HG03066 (cell line): ENCODE data around the gene AMPD3.

Experiments
- ATAC-seq: cut with Tn5 transposase; IDR thresholded peaks from one replicate; pipeline ENCODE4 v1.9.1; 2021; ENCODE audit warnings: low read depth; ENCODE audit not compliant: unreplicated experiment

The AMPD3 gene

GRCh38 chr11:10500757-10501684, 46.0 kb downstream of the AMPD3 start:
- ATAC-seq = no peak

- no peak for ATAC-seq
Observed at GRCh38 chr11:10502065-10502680, 47.1 kb downstream of the AMPD3 start.

DNA sequence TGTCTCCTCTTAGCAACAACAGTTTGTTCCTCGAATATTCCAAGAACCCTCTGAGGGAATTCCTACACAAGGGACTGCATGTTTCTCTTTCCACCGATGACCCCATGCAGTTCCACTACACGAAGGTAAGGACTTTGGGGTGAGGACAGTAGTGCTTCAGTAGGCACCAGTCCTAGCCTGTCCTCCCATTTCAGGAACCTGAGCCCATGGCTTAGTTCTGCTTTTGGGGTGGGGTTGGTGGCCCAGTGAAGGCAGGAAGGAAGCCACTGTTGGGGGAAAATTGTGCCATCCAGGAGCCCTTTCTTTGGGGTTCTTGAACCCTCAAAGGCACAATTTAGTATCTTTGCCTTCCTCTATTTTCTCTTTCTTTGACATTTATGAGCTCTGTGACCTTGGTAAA, 47.7 kb downstream of the AMPD3 start:
- no peak for ATAC-seq

GRCh38 chr11:10503221-10503620, 48.2 kb downstream of the AMPD3 start:
- no peak for ATAC-seq

DNA sequence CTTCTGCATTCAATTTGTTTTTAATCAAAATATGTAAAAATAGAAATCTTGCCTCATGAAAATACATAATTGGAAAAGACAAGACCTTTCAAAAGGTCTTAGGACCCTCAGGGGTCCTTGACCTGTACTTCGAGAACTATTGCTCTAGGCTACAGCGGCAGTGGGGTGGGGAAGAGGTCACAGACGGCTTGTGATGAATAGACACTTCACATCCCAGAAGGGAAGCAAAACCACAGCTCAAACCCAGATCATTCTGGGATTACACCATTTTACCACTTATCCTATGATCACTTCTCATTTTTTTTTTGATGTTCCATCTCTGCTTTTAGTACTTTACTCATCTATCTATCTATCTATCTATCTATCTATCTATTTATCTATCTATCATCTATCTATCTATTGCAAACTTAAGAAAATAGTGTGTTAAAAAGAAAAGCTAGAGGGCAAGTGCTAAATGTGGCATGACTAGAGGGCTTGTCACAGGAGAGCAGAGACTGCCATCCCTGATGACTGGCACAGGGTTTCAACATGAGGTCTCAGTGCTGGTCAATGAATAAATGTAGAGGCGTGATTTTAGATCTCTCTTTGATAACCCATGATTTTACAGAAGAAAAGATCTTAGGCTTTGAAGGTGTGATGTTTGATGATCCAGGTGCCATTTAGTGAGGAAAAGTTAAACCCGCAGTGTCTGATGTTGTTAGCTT, 48.9 kb downstream of the AMPD3 start:
- no peak for ATAC-seq

DNA sequence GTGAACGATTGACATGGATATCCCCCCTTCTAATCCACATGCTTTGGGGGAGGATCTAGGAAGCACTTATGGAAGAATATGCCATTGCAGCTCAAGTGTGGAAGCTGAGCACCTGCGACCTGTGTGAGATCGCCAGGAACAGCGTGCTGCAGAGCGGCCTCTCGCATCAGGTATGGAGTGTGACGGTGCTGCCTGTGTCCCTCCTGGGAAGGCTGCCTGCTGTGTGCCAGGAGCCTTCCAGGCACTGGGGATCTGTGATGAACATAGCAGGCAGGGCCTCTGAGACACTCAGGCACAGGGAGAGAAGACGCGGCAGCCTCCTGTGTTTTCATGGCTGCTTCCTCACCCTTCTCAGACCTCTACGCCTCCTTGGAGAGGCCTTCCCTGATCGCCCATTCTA, 49.4 kb downstream of the AMPD3 start:
- no peak for ATAC-seq

DNA sequence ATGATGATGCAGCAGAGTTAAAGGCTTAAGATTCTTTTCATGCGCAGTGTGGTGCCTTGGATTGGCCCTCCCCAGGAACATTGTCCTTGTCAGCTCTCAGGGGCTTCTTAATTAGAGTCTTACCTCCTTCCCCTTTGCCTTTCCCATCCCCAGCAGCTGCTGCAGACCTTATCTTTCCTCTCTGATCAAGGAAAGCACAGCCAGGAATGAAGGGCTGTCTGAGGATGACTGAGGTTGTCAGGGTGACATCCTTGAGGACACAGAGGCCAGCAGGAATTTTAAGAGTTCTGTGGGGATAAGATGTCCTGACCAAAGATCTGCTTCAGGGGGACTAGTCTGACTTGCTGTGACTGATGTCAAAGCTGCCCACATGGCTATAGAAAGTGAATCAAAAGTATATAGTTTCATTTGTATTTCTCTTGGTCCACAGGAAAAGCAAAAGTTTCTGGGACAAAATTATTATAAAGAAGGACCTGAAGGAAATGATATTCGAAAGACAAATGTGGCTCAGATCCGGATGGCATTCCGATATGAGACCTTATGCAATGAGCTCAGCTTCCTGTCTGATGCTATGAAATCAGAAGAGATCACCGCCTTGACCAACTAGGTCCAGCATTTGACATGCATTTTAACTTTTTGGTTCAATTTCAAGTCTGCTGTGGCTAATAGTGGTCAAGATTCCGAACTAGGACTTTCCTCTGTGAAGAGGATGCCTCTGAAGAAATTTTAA, 50.4 kb downstream of the AMPD3 start:
- no peak for ATAC-seq

GRCh38 chr11:10506008-10506370, 50.9 kb downstream of the AMPD3 start:
- no peak for ATAC-seq

DNA sequence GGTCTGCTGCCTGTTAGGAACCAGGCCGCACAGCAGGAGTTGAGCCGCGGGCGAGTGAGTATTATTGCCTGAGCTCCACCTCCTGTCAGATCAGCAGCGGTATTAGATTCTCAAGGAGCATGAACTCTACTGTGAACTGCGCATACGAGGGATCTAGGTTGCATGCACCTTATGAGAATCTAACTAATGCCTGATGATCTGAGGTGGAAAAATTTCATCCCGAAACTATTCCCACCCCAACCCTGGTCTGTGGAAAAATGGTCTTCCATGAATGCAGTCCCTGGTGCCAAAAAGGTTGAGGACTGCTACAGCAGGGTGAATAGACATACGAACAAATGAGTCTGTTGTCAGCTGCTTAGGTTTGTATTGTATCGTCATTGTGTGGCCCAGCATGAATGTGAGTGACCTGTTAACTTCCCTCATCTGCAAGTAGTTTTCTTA, 56.1 kb downstream of the AMPD3 start:
- no peak for ATAC-seq

DNA sequence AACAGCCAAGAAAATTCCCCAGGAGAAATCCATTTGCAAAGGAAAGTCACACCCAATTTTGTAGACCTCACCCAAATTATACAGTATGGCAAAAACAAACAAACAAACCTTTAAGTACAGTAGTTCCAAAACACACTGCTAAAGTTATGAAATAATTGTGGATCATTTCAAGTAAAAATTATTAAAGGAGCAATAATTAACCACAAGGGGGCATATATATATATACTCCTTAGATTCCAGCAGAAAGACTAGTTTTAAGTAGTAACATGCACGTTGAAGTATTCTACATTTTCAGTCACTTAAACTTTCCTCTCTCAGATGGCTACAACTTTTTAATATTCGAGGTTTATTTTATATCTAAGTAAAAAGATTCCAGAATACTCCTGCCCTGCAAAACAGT, 59.1 kb downstream of the AMPD3 start:
- no peak for ATAC-seq

- no peak for ATAC-seq
Observed at GRCh38 chr11:10514709-10515108, 59.6 kb downstream of the AMPD3 start.

DNA sequence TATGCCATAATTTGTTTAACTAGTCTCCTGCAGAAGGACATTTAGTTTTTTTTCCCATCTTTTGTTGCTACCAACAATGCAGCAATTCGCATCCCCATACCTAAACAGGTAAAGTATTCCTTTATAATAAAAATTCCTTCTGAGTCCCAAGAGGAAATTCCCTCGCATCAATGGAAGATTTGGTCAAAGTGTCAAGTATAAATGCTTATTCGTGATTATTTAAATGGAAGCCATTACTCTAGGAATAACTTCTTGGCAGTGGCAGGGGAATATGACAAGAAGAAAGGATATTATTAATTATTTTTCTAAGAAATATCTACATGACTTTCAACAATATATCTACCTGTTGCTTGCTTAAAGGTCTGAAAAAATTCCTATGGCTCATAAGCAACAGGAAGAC, 60.4 kb downstream of the AMPD3 start:
- ATAC-seq = no peak

DNA sequence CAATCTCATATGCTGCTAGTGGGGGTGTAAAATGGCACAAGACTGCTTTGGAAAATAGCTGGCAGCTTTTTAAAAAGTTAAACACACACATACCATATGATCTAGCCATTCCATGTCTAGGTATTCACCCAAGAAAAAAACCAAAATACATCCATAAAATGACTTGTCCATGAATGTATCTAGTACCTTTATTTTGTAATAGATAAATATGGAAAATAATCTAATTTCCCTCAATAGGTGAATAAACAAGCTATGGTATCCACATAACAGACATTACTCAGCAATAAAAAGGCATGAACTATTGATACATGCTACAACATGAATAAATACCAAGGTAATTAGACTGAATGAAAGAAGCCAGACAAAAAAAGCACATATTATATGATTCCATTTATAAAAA, 63.1 kb downstream of the AMPD3 start:
- ATAC-seq = no peak

DNA sequence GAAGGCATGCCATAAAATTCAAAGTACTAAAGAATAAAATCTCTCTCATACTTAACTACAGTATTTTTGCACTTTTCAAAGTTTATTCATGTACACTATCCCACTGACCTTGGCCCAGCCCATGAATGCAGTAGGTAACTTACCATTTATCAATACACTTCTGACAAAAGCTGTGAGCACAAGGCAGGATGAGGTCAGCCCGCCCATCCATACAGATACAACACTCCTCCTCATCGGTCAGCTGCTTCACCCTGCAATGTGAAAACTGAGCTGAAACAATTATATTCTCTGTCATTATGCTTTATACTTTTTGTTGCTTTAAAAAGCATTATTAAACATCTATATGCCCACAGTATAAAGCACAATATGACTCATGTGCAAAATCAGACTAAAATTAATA, 63.8 kb downstream of the AMPD3 start:
- ATAC-seq = no peak

- no peak for ATAC-seq
Observed at GRCh38 chr11:10519630-10520029, 64.6 kb downstream of the AMPD3 start.

DNA sequence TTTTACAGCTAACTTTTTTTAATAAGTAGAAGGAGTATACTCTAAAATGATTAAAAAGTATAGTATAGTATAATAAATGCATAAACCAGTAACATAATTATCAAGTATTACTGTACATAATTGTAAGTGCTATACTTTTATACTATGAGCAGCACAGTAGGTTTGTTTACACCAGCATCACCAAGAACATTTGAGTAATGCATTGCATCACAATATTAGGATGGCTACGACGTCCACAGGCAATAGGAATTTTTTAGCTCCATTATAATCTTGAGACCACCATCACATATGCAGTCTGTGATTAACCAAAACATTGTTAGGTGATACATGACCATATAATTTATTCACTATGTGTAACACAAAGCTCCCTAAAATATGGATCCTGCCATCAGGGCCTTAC, 65.5 kb downstream of the AMPD3 start:
- no peak for ATAC-seq

- no peak for ATAC-seq
Observed at GRCh38 chr11:10522276-10522675, 67.2 kb downstream of the AMPD3 start.

DNA sequence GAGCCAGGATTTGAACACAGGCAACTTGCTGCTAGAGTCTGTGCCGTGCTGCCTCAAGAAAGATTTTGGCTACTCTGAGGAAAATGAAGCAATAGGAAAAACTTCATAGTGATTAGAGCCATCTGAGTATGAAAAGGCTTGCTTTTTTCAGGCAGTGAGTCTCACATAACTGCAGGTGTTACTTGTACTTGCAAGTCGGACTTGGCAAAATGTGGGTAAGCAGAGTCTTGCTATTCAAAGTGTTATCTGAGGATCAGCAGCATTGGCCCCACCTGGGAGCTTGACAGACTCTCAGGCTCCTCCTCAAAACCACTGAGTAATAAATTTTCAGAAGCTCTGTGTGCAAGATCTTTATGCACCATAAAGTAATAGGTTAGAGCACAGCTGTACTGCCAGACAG, 67.9 kb downstream of the AMPD3 start:
- no peak for ATAC-seq

- ATAC-seq = no peak
Observed at GRCh38 chr11:10524471-10524870, 69.4 kb downstream of the AMPD3 start.

- peak; percentile 68 for ATAC-seq
Observed at GRCh38 chr11:10526974-10527918, 72.2 kb downstream of the AMPD3 start.
